Kidney epithelial cell (primary cell): Measurements from ENCODE around the gene NCKAP5. TPM values are rescaled to one million over a fixed set of nuclear protein-coding genes. Genes with fewer than 3 reads are reported as not detected.

ENCODE experiments used
- DNase-seq: peaks from one replicate; pipeline ENCODE4 v3.0.0-alpha.2; 2010; ENCODE audit warnings: low read depth
- H3K27me3 ChIP-seq: 2 replicates; pipeline ENCODE4 v1.6.0; 2011; ENCODE audit warnings: low read length; ENCODE audit not compliant: control insufficient read depth, insufficient read depth
- H3K36me3 ChIP-seq: 2 replicates; pipeline ENCODE4 v1.5.1; 2011; ENCODE audit warnings: low read length; ENCODE audit not compliant: control insufficient read depth, insufficient read depth
- H3K4me3 ChIP-seq: 2 replicates; pipeline ENCODE4 v1.5.1; 2011; ENCODE audit warnings: low read depth, mild to moderate bottlenecking, control low read depth, low read length
- CTCF ChIP-seq: IDR thresholded peaks from 2 replicates; pipeline ENCODE4 v1.5.1; 2011; ENCODE audit warnings: mild to moderate bottlenecking, moderate library complexity, low read length, control low read depth, inconsistent platforms; ENCODE audit not compliant: insufficient read depth, poor library complexity, severe bottlenecking
- total RNA-seq: library from RNA; depleted of rRNA; stranded (reverse); fragments of >200 nt; gene quantifications from 2 replicates; pipeline ENCODE4 v1.2.3, GENCODE V29; 2015

The NCKAP5 gene
- total RNA-seq, 1 donor from 2014 or later, result 0.33 TPM

GRCh38 chr2:132963161-132963560 lies 605.1 kb downstream of the NCKAP5 start:
- Histone ChIP-seq H3K4me3 (no peak overlapping the region), H3K27me3 (no peaks in the 10 kb centered on the region), H3K36me3 (no peaks in the 10 kb centered on the region)
- no peak for TF ChIP-seq CTCF
- no peak for DNase-seq

- TF ChIP-seq CTCF, result no peak
These were observed 609.4 kb downstream of the NCKAP5 start for GRCh38 chr2:132958887-132959286.

GRCh38 chr2:132955871-132956615 lies 612.2 kb downstream of the NCKAP5 start:
- H3K4me3 ChIP-seq, result no peak overlapping the region
- no peaks in the 10 kb centered on the region for H3K36me3 ChIP-seq
- TF ChIP-seq CTCF, result no peak
- DNase-seq, result no peak
- H3K27me3 ChIP-seq, result no peaks in the 10 kb centered on the region

More at GRCh38 chr2:132958887-132959286, 609.4 kb downstream of the NCKAP5 start:
- H3K36me3 ChIP-seq, result no peaks in the 10 kb centered on the region
- H3K4me3 ChIP-seq, result no peak overlapping the region
- H3K27me3 ChIP-seq, result no peaks in the 10 kb centered on the region
- DNase-seq, result no peak

- no peak for DNase-seq
- Histone ChIP-seq H3K27me3 (no peaks in the 10 kb centered on the region), H3K36me3 (no peaks in the 10 kb centered on the region), H3K4me3 (no peak overlapping the region)
- TF ChIP-seq CTCF, result no peak
These were observed 614.5 kb downstream of the NCKAP5 start for GRCh38 chr2:132953771-132954170.

DNA sequence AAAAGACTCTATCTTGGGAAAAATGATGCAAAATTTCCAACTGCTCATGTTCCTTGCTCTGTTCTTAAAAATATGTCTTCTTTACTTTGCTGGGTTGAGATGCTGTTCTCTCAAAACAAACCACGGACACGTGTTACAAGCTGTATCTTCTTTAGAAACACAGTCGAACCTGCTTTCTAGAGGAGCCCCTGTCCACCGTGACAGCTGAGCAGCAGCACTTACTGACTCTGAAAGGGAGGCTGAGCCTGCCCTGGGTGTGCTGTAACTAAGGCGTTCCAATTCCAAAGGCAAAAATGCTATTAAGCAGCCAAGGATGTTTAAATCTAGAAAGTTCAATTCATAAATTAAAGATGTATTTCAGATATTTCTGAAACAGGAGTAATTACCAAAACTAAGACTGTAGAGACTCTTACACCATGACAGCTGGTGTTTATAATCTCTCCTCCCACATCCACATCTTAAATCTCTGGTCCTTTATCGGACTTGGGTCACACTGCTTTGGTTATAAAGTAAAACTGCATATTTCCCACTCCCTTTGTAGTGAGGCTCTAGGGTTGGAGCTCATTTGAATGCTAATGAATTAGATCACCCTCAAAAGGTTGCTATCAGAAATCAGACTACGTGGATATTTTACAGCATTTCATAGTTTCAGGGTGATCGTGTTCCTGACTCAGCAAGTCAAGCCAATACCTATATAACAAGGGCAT lies 617.1 kb downstream of the NCKAP5 start:
- TF ChIP-seq CTCF, result no peak
- DNase-seq, result no peak
- H3K36me3 ChIP-seq, result no peaks in the 10 kb centered on the region

More for the DNA sequence above, 617.1 kb downstream of the NCKAP5 start:
- no peaks in the 10 kb centered on the region for H3K27me3 ChIP-seq
- no peak overlapping the region for H3K4me3 ChIP-seq
